PFSK-1 (cell line): ENCODE measurements around the gene CLDN6.

Experiments
- POLR2AphosphoS5 ChIP-seq: IDR thresholded peaks from 2 replicates; pipeline ENCODE4 v1.6.1; 2012; ENCODE audit warnings: low read depth, mild to moderate bottlenecking, control low read depth, low read length, moderate library complexity
- SIN3A ChIP-seq: IDR thresholded peaks from 2 replicates; pipeline ENCODE4 v1.6.1; 2012; ENCODE audit warnings: mild to moderate bottlenecking, low read length, moderate library complexity, borderline replicate concordance; ENCODE audit not compliant: insufficient read depth
- TAF1 ChIP-seq: IDR thresholded peaks from 2 replicates; pipeline ENCODE4 v1.6.1; 2012; ENCODE audit warnings: low read length, control low read depth, borderline replicate concordance; ENCODE audit not compliant: insufficient read depth
- TF ChIP-seq, protein P1 (sequence below), 2 experiments: IDR thresholded peaks; 2 replicates each; pipeline versions ENCODE4 v1.6.1 to v1.8.0; 2011 to 2012; ENCODE audit warnings: low read depth in 2 of 2, low read length in 2 of 2, control low read depth in 1 of 2, inconsistent platforms in 1 of 2, mild to moderate bottlenecking in 1 of 2, moderate library complexity in 1 of 2; ENCODE audit not compliant: insufficient read depth in 1 of 2

GRCh38 chr16:3063625-3064386, 45.8 kb upstream of the CLDN6 start:
- TF ChIP-seq POLR2AphosphoS5, result no peak
- TF ChIP-seq, protein P1, sequence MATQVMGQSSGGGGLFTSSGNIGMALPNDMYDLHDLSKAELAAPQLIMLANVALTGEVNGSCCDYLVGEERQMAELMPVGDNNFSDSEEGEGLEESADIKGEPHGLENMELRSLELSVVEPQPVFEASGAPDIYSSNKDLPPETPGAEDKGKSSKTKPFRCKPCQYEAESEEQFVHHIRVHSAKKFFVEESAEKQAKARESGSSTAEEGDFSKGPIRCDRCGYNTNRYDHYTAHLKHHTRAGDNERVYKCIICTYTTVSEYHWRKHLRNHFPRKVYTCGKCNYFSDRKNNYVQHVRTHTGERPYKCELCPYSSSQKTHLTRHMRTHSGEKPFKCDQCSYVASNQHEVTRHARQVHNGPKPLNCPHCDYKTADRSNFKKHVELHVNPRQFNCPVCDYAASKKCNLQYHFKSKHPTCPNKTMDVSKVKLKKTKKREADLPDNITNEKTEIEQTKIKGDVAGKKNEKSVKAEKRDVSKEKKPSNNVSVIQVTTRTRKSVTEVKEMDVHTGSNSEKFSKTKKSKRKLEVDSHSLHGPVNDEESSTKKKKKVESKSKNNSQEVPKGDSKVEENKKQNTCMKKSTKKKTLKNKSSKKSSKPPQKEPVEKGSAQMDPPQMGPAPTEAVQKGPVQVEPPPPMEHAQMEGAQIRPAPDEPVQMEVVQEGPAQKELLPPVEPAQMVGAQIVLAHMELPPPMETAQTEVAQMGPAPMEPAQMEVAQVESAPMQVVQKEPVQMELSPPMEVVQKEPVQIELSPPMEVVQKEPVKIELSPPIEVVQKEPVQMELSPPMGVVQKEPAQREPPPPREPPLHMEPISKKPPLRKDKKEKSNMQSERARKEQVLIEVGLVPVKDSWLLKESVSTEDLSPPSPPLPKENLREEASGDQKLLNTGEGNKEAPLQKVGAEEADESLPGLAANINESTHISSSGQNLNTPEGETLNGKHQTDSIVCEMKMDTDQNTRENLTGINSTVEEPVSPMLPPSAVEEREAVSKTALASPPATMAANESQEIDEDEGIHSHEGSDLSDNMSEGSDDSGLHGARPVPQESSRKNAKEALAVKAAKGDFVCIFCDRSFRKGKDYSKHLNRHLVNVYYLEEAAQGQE (IDR thresholded peaks at IDR 0.05; ENCODE audit: insufficient read depth in 1 of 2, low read depth in 2 of 2, low read length in 2 of 2), result no peak
- TF ChIP-seq TAF1, result no peak
- TF ChIP-seq SIN3A, result no peak
